Measurements from ENCODE around the gene GATM.
"Not testable (repeated sequence)": the region's sequence is repeated elsewhere in the genome, so short reads cannot be mapped to it uniquely, and the experiment has no call there.

The GATM gene

GRCh38 chr15:45314960-45315359 is 63.4 kb downstream of the GATM start:
- in situ Hi-C loops (cut with HindIII; ENCODE audit: low sequenced_read_pairs): no loop called here

GRCh38 chr15:45314117-45314516 is 64.2 kb downstream of the GATM start:
- in situ Hi-C loops (cut with HindIII; ENCODE audit: low sequenced_read_pairs): not testable (repeated sequence)

Data from DLD1 (cell line).